CD4-positive, alpha-beta T cell treated with Interleukin-21 for 1 hour (primary cell): ENCODE measurements around the gene NME8.
"Not testable (repeated sequence)": the region's sequence is repeated elsewhere in the genome, so short reads cannot be mapped to it uniquely, and the experiment has no call there.

ENCODE experiments used
- DNase-seq: peaks from one replicate; pipeline ENCODE4 v3.0.0-alpha.2; 2020

The NME8 gene, protein sequence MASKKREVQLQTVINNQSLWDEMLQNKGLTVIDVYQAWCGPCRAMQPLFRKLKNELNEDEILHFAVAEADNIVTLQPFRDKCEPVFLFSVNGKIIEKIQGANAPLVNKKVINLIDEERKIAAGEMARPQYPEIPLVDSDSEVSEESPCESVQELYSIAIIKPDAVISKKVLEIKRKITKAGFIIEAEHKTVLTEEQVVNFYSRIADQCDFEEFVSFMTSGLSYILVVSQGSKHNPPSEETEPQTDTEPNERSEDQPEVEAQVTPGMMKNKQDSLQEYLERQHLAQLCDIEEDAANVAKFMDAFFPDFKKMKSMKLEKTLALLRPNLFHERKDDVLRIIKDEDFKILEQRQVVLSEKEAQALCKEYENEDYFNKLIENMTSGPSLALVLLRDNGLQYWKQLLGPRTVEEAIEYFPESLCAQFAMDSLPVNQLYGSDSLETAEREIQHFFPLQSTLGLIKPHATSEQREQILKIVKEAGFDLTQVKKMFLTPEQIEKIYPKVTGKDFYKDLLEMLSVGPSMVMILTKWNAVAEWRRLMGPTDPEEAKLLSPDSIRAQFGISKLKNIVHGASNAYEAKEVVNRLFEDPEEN

DNA sequence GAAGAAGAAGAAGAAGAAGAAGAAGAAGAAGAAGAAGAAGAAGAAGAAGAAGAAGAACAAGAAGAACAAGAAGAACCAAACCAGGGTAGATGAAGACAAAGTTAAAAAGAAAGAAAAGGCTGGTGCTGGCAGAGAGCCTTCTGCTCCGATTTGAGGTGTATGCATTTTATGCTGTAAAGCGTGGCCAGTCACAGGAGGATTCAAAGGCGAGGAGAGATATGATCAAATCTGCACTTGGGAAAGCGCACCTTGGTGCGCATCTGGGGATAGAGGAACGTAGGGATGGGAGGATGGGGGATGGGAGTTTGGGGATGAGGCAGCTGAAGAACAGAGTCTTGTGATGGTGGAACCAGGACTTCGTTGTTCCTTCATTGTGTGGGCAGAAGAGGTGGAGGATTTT is at the start of gene NME8:
TSS of gene NME8 (plus strand) at position 301 of the 400 bp plus-strand sequence. CDS start 1,670 bp downstream, outside the sequence.
- no peak for DNase-seq

GRCh38 chr7:37806152-37806551 is 42.2 kb upstream of the NME8 start:
- DNase-seq: no peak

DNA sequence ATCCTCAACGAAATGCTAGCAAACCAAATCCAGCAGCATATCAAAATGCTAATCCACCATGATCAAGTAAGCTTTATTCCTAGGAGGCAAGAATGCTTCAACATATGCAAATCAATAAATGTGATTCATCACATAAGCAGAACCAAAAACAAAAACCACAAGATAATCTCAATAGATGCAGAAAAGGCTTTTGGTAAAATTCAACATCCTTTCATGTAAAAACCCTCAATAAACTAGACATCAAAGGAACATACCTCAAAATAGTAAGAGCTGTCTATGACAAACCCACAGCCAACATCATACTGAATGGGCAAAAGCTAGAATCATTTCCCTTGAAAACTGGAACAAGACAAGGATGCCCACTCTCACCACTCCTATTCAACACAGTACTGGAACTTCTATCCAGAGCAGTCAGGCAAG is 36.2 kb upstream of the NME8 start:
- not testable (repeated sequence) for DNase-seq

DNA sequence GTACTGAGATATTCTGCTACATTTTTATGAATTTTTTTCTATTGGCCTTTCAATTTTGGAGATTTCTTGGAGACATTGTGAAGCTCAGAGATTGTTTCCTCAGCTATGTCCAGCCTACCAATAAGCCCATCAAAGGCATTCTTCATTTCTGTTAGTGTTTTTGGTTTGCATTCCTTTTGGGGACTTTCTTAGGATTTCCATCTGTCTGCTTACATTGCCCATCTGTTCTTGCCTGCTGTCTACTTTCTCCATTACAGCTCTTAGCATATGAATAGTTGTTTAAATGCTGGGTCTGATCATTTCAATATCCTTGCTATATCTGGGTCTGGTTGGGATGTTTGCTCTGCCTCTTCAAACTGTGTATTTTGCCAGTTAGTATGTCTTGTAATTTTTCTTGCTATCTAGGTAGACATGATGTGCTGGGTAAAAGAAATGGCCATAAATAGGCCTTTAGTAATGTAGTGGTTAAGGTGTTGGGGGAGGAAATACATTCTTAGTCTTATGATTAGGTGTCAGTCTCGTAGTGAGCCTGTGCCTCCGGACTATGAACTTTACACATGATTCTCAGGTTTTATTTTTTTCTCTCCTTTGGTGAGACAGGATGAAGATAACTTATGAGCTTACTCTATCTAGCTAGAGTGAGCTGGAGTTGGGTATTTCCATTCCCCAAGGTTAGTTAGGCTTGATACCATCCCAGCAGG is 32.6 kb upstream of the NME8 start:
- DNase-seq: peak; percentile 2

GRCh38 chr7:37816922-37817590 is 31.3 kb upstream of the NME8 start:
- no peak for DNase-seq

DNA sequence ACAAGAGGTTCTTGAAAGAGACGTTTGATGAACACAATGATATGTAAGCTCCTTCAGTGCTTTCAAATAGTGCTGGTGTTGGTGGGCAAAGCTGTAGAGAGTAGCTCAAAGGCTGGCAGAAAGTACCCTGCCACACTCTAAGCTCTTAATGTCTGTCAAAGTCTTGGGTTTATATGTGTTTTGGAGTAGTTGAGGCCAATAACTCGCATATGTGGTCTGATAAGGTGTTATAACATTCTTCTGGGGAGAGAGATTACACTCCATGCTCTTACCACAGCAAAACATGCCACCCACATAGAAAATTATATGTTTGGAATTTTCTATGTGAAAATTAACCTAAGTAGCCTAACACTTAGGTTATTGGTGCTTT is 30.8 kb upstream of the NME8 start:
- no peak for DNase-seq

DNA sequence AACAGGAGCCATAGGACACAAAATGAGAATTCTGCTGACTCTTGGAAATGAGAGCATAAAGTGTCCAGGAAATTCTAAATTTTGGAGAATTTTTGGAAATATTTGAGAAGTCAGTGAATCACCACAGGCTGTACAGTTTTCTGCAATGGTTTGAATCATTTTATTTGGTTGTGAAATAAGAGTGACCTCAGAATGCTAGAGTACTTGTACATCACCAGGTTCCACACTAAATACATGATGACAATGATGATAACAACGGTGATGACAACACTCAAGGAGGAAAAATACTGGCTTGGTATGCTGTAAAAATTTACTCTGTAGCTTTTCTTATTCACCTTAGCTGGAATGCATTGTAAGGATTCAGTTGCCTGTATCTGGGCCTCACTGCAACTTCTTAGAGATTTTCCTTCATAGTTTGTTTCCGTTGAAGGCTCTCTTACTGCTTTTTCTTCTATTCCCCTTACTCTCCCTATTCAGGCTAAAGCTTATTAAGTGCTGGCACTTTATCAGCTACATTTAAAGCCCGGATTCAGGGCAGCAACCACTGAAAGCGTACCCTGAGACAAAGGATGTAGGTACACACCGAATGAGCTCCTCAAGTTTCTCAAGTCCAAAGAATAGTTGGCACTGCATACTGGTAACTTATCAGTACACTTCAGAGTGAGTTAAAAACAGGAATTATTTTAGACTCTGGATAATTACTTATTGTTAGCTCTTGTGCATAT is 30.2 kb upstream of the NME8 start:
- no peak for DNase-seq

DNA sequence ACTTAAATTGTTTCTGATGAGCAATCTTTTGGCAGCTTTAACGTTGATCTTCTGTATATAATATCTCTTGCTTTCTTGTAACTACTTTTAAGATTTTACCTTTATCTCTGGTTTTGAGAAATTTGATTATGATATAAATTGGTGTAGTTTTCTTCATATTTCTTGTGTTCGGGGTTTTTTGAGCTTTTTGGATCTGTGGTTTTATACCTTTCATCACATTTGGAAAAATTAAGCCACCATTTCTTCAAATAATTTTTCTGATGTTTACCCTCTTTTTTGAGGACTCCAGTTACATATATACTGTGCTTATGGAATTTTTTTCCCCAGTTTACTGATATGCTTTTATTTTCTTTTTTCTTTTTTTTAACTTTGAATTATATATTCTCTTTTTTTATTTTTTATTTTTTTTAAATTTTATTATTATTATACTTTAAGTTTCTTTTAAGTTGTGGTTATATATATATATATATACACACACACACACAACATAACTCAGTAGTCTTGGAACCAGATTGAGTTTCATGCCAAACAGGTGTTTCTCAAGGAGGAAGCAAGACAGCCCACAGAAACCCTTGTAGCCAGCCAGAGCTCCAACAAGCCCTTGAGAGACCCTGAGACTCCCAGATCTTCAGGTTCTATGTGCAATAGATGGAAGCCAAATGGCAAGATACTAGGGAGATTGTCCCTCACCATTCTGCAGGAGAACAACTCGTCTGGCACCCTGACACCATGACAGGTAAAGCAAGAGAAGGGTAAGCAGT is 27.5 kb upstream of the NME8 start:
- DNase-seq: no peak

DNA sequence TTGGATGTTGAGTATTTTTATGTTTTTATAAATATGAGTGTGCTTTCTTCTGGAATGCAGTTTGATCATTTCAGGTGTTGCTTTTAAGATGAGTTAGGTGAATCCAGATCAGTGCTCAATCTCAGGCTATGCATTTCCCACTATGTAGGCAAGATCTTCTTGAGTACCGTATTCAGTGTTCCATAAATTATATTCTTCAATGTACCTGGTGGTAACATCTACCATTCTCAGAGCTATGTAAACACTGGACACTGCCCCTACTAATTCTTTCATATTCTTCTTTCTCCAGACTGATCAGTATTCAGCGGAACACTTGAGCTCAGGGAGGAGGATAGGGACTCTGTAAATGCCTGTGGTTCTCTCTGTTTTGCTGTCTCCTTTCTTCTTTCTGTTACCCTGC is 25.5 kb upstream of the NME8 start:
- DNase-seq: no peak

- DNase-seq: no peak
These were observed 24.8 kb upstream of the NME8 start for GRCh38 chr7:37823557-37823956.

GRCh38 chr7:37825038-37825437 is 23.4 kb upstream of the NME8 start:
- no peak for DNase-seq

GRCh38 chr7:37826825-37827224 is 21.6 kb upstream of the NME8 start:
- DNase-seq: no peak

- no peak for DNase-seq
These were observed 17.2 kb upstream of the NME8 start for GRCh38 chr7:37831244-37831643.

DNA sequence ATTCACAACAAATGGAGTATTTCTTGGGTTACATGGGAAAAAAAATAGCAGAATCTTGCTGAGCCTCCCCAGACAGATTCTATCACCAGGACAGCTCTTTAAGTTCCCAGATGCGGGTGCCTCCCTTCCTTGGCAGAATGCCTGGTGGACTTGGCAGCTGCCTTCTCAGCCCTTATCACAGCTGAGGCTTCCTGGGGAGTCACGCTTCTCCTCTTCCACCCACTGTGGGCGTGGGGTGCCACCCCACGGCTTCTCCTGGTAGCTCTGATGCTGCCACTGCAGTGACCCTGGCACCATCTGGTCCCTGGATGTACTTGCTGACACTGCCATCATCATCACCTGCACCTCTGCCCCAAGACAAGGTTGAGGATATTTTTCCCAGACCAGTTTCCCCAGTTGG is 16.2 kb upstream of the NME8 start:
- DNase-seq: peak; percentile 16

- DNase-seq: peak; percentile 47
These were observed 15.1 kb upstream of the NME8 start for GRCh38 chr7:37833107-37833817.

GRCh38 chr7:37833818-37834146 is 14.6 kb upstream of the NME8 start:
- no peak for DNase-seq

GRCh38 chr7:37853468-37853867 is 5.1 kb downstream of the NME8 start:
- no peak for DNase-seq

DNA sequence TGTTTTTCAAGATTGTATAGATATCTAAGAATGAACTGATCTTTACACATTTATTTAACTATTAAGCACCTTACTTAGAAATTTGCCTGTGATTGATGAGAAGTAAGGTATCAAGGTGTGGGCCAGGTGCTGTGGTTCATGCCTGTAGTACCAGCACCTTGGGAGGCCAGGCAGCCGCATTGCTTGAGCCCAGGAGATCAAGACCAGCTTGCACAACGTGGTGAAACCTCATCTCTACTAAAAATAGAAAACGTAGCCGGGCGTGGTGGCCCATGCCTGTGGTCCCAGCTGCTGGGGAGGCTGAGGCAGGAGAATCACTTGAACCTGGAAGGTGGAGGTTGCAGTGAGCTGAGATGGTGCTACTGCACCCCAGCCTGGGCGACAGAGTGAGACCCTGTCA is 33.7 kb downstream of the NME8 start:
- DNase-seq: no peak

DNA sequence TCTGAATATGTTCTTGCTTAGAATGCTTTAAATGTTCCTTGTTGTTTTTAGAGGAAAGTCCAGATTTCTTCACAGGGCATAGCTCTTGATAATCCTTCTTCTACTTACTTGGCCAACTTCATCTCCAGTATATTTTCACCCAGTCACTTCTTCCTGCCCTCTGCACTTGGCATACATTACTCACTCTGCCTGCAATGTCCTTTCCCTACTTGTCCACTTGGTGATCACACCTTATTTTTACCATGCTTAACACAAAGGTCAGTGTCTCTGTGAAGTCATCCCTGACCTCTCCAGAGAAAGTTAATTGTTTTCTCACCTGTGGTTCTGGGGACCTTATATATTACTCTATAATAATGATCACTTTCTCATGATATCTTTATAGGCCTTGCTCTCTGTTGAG is 45.0 kb downstream of the NME8 start:
- DNase-seq: no peak

DNA sequence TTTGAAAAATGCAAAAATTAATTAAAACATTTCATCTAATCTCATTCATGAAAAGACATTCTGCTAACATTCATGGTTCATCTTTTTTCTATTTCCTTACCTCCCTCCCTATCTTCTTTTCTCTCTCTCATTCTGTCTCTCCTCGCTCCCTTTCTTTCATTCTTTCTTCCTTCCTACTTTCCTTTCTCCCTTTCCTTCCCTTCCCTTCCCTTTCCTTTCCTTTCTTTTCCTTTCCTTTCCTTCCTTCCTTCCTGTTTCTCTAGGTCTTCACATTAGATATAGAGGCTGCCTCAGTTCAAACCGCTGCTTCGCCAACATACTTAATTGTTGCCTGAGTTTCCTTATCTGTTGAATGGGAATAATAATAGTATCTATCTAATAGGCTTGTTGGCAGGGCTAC is 46.3 kb downstream of the NME8 start:
- no peak for DNase-seq

DNA sequence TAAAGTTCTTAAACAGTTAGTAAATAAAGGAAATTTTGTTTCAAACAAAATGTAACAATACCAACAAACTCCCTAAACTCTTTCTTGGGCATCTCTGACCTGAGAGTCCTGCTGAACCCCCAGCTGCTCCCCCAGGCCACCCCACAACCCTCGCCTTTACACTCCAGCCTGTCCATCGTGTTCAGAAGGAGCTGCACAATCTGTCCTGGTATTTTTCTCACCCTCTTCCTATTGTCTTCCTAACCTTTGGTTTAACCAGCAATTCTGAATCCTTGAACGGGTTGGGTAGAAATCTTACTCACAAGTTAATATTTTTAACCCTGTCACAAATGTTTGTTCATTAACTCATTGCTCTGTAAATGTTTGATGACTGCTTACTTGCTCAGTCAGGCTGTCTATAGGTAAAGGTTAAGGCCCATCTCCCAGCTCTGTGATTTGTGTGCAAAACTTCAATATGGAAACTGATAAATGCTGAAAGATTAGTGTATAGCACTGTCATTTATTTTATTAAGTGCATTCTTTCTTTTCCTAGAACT is 51.4 kb downstream of the NME8 start:
- DNase-seq: no peak
